D341Med (cell line): ENCODE data around the gene SHB.

ENCODE experiments used
- DNase-seq: peaks from one replicate; pipeline ENCODE4 v3.0.0; 2012; ENCODE audit warnings: low spot score

The SHB gene

DNA sequence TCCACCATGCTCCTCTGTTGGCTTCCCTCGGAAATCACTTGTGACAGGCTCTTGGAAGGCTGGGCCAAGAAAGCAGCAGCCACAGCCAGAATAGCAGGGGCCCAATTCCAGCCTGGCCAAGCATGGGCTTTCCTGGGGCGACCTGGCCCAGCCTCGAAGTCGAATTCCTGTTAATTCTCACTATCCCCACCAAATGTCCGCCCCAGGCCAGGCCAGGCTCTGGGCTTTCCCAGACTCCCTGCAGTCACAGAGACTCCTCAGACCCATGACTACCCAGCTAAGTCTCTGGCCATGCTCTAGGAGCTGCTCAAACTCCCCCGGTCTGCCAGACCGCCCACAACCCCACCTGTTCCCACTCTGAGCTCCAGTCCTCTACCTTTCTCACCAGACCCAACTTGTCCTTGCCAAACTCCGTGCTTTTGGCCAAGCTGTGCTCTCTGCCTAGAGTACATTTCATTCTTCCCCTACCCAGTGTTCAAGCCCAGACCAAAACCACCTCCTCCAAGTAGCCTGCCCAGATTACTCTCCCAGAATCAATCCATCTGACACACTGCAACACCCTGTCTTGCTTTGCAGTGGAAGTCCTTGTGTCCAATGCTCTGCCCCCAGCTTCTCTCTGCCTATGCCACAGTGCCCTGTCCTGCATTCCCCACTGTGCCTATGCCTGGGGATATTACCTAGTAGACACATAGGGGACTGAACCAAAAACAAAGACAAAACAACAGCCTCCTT, 26.2 kb downstream of the SHB start:
- DNase-seq, result no peak

- DNase-seq, result no peak
These were observed 27.3 kb downstream of the SHB start for GRCh38 chr9:38041564-38042243.

DNA sequence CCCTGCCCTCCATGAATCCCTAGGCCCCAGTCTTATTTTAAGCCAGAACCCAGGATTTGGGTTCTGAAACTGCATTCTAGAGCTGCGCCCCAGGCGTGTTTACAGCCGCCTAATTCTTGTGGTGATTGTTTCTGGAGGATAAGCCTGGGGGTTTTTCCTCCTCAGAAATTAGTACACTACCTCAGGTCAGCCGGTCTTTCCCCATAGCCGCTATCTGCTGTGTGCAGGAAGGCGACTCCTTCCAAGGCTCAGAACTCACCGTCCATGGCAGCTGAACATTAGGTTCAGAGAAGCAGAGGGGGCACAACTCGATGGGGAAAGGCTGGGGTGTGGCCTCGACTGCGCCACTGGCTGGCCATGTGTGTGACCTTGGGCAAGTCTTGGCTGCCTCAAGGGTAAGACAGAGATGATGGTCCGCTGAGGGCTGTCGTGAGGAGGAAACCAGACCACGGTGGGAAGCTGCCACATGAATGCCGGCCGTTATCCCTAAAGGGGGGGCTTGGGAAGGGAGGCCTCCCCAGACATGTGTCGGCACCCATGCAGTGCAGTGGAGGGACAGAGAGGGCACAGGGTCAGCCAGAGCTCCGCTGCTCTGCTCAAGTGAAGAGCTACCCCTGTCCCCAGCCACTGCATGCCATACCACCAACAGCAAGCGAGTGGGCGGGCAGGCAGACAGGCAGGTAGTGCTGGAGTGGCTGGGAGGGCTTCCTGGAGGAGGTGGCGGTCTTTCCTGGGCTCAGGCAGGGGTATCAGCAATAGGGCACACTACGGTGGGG, 28.9 kb downstream of the SHB start:
- no peak for DNase-seq

- no peak for DNase-seq
These were observed 29.7 kb downstream of the SHB start for GRCh38 chr9:38039090-38039906.

DNA sequence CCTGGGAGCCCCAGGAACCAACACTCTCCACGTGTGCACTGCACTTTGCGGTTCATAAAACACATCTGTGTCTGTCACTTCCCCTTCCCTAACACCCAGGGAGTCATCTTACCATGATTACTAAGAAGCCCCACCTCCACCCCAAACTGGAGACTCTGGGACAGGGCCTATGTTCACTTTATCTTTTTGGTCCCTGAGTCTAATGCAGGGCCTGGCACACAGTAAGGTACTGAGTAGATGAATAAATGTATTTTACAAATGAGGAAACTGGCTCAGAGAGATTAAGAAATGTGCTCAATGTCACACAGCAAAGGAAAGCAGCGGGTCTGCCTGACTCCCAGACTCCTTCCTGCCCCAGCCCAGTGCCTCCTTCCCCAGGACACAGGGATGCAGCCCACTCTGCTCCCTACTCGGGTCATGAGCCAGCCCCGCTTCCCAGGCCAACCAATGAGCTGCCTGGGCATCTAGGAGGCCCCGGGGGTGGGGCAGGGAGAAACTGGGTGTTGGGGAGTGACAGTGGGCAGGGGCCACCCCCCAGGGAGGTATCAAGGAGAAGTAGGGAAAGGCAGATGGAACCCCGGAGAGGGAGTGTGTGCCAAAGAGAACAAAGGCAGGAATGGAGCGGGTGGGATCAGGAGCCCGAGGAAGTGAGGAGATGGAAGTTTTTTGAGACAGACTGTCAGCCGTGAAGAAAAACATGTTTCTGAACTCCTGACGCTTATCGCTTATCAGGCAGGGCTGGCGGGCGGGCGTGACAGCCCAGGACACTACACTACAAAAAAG, 30.5 kb downstream of the SHB start:
- no peak for DNase-seq

DNA sequence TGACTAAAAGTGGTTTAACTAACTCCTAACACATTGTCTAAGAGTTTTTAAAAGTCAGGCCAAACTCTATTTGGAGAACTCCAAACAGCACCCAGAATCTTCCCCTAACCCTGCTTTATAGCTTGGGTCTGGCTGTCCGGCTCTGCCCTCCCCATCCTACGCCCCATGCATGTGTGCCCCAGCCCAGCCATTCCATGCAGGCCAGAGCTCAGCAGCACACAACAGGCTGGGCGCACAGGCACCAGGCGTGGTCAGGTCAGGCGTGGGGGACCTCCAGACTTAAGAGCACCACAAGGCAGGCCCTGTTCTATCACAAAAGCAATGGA, 31.1 kb downstream of the SHB start:
- no peak for DNase-seq

DNA sequence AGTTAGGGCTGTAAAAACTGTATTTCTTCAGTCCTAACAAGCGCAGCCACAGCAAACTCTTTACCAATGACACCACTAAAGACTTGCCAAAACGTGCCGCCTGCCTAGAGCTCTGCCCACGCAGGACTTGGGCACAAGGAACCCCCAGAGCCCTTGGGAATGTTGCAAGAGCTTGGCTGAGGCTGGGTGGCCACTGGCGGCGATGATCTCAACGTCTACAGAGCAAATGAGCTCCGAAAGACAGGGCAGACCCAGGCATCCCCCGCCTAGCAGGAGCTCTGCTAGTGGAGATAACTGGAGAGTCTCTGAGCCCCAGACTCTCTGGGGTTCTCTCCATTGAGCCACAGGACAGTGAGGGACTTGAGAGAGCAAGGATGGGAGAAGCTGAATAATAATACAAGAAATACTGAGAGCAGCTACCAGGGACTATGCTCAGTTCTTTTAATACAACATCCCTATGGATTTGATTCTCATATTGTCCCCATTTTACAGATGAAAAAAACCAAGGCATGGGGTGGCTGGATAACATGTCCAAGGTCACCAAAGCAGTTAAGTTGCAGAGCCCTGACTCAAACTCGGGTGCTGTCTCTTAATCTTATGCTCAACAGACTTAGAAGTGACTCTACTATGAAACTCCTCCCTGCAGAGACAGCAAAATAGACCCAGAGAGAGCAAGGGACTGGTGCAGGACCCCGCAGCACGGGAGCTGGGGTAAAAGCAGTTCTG, 32.5 kb downstream of the SHB start:
- no peak for DNase-seq

DNA sequence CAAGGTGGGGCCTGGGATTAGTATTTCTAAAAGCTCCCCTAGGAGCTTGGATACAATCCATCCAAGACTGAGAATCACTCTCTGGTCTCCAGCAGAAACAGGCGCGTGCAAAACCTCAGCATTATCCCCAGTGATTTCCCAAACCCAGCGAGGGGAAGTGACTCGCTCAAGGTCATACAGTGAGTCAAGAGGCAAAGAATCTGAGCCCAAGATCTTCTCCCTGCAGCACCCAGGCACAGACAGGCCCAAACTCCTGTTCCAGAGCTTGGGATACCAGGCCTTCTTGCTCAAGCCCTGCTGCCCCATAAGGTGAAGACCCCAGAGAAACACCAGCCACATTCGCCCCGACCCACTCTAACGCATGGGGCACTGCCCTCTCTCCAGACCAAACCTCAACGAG, 33.2 kb downstream of the SHB start:
- no peak for DNase-seq

DNA sequence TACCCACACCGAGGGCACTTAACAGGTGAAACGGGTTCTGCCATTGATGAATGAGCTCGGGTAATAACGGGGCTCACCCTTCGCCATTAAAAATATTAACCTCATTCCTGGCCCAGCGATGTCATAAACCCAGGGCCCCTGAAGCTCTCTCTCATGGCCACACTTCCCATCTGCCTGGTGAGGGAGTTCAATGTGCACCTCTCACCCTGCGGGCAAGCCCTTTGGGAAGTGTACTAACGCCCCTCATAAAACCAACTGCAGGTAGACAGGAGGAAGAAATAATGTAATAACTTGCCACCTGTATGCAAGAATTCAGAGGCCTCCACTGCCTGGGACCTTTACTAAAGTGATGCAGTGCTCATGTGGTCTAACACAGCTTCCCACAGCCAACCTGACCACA, 35.1 kb downstream of the SHB start:
- DNase-seq, result no peak

GRCh38 chr9:38032266-38033110, 36.5 kb downstream of the SHB start:
- DNase-seq, result no peak

DNA sequence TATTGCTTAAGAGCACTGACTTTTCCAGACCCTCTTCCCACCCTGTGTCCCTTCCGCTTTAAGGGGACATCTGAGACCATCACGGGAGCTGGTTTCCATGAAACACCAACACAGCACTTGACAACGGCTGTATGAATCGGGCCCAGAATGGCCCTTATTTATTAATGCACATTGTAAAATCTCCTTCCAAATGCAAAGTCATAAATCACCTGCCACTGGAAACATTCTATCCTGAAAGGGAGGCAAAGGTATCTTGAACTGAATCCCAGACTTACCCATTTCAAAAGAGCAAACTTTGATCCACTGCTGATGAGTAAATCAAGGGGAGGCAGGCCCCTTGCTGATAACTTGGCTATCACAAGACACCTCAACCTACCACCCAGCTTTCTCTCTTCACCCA, 37.4 kb downstream of the SHB start:
- no peak for DNase-seq

DNA sequence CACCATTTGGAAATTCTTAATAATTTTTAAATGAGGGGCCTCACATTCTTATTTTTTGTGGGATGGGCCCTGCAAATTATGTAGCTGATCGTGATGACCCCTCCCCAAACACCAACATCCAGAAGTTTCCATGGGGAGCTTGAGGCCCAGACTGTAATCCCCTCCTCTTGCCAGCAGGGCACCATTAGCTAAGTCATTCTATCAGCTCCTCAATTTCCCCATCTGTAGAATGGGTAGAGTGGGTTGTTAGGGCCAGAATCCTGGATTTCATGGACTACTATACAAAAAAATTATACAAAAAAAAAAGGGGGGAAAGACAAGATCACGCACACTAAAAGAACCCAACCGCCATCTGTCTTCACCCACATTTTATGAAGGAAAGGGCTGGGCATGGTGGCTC, 38.4 kb downstream of the SHB start:
- DNase-seq, result no peak

DNA sequence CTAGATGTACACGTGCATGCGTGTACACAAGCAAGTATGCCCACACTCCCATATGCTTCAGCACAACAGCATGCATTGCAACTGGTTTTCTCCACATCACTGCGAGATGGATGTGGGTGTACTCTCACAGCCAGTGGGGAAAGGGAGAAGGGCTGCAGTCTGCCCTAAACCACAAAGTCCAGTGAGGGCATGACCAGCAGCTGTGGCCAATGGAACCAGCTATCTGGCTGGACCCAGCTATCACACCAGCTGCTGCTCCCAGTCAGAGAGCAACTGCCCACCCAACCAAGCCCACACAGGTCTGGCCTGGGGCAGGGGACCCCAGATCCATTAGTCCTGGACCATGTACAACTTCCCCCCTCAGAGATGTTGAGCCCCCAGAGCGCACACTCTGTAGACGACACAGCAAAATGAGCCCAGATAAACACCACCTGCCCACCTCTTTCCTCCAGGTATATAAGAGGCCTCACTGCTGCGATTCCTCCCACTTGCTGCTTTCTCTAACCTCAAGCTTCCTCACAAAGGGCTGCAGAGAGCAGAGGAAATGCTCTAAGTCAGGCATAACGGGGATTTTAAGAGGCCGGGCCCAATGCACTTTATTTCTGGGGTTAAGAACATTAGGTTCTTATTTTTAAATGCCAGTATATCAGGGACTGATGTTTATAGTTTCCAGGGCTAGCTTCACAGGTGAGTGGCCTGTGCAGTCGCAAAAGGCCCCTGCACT, 39.0 kb downstream of the SHB start:
- no peak for DNase-seq

DNA sequence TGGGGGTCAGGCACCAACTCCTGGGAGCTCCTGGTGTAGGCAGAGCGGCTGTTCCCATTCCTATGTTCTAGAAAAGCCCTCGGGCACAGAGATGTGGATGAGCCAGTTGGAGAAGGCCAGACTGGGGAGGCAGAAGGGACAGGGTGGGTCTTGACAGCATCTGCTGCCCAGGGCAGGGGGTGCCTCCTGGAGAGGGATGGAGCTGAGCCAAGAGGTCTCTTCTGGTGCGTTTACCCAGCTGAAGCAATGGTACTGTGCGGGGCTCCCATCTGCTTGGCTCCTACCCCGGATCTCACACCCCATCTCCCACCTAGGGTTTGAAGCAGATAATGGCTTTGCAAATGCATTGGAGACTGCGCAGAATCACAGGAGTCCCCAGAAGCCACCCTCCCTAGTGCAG, 41.3 kb downstream of the SHB start:
- DNase-seq, result no peak

GRCh38 chr9:38026840-38027527, 42.0 kb downstream of the SHB start:
- no peak for DNase-seq

DNA sequence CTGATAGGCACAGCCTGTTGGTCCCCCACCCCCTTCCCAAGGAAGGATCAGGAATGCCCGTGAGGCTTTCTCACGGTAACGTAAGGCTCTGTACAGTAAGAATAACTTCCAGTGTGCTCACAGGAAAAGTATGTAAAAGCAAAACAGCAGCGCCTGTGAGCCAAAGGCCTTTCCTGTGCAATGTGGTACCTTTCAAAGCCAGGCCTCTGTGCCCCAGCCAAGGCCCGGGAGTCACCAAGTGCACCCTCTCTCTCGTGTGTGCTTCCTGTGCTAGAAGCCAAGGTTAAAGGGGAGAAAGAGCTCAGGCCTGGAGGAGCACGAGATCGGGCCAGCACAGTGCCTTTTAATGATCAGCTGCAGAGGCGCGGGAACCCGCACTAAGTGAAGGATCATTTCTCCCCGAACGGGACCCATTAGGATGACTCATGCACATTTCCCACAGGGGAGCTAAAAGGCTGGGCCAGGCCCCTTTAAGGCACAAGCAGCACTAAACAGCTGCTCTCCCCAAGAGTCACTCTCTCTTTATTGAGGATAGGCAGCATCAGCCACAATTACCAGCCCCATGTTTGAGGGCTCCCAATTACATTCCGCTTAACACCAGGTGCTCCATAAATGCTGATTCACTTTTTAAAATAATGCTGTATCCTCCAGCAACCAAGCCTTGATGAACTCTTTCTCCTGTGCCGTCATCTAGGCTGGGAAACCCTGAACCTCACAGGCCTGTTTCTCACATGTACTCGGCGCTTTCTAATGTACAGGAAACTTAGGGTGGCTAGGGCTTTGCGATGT, 42.8 kb downstream of the SHB start:
- DNase-seq, result no peak

DNA sequence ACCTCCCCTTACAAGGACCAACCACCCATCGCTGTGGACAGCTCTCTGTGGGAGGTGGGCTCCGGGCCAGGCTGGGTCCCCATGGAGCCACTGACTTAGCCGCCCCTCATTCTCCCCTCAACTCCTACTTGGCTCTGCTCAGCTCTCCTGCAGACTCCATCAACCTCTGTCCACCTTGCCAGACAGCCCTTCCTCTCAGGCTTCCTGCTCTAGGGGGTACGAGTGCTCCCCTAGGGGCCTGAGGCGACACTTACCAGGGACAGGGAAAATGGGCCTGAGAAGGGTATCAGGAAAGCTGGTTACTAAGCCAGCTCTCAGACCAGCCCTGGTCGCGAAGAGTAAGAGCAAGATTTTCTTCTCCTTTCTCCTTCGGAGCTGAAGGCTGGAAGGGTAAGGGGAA, 43.9 kb downstream of the SHB start:
- DNase-seq, result no peak
